ENCODE data around the gene COLEC12. TPM values are rescaled to one million over a fixed set of nuclear protein-coding genes. Genes with fewer than 3 reads are reported as not detected.
A peak's percentile ranks its signal among the peaks of the same experiment; 100 is the strongest.
"Not testable (repeated sequence)": the region's sequence is repeated elsewhere in the genome, so short reads cannot be mapped to it uniquely, and the experiment has no call there.

COLEC12 gene
- polyA plus RNA-seq, 3 donors = 26.3 to 28.9 (median 28.3) TPM

DNA sequence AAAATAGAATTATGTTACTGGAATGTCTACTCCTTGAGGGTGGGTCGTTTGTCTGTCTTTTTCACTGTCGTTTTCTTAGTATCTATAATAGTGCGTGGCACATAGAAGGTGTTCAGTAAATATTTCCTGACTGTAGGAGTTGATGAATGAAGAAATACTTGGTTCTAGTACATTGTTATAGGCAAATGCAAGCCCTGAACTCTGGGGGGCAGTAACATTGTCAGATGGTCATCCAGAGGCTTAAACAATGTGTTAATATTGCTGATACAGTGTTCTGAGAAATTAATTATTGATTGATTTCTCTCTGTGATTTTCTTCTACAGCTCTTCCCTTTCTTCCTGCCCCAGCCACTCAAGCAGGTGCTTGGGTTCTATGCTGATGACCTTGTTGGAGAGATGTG, 208.2 kb downstream of the COLEC12 start:
- DNase-seq (ENCODE audit: extremely low read depth in 1 of 11, low read depth in 9 of 11, low spot score in 4 of 11) = no peak

DNA sequence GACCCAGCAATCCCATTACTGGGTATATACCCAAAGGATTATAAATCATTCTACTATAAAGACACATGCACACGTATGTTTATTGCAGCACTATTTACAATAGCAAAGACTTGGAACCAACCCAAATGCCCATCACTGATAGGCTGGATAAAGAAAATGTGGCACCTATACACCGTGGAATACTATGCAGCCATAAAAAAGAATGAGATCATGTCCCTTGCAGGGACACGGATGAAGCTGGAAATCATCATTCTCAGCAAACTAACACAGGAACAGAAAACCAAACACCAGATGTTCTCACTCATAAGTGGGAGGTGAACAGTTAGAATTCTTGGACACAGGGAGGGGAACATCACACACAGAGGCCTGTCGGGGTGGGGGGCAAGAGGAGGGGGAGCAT, 210.5 kb downstream of the COLEC12 start:
- not testable (repeated sequence) for DNase-seq (ENCODE audit: extremely low read depth in 1 of 11, low read depth in 9 of 11, low spot score in 4 of 11)

- DNase-seq (ENCODE audit: extremely low read depth in 1 of 11, low read depth in 9 of 11, low spot score in 4 of 11) = no peak
Observed at GRCh38 chr18:289026-289425, 211.5 kb downstream of the COLEC12 start.

- peak in 2 of 11 donors; percentile 25 to 38 for DNase-seq (ENCODE audit: extremely low read depth in 1 of 11, low read depth in 9 of 11, low spot score in 4 of 11)
Observed at GRCh38 chr18:286515-287310, 213.8 kb downstream of the COLEC12 start.

- no peak for DNase-seq (ENCODE audit: extremely low read depth in 1 of 11, low read depth in 9 of 11, low spot score in 4 of 11)
Observed at GRCh38 chr18:285817-286216, 214.7 kb downstream of the COLEC12 start.

GRCh38 chr18:275486-275885, 225.0 kb downstream of the COLEC12 start:
- no peak for DNase-seq (ENCODE audit: extremely low read depth in 1 of 11, low read depth in 9 of 11, low spot score in 4 of 11)

GRCh38 chr18:274313-274712, 226.2 kb downstream of the COLEC12 start:
- DNase-seq (ENCODE audit: extremely low read depth in 1 of 11, low read depth in 9 of 11, low spot score in 4 of 11) = no peak

DNA sequence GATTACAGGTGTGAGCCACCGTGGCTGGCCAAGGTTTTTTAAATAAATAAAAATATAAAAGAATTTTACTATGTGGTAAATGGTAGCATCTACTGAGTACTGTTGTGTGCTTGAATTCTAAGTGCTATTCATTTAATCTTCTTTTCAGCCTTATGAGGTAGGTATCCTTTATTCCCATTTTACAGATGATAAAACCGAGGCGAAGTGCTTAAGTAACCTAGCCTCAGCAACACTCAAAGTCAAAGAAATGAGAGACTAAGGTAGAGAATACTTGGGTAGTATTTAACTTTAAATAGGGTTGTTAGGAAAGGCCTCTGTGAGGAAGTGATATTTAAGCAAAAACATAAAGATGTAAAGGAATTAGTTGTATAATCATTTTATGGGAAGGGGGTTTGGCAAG, 227.0 kb downstream of the COLEC12 start:
- no peak for DNase-seq (ENCODE audit: extremely low read depth in 1 of 11, low read depth in 9 of 11, low spot score in 4 of 11)

DNA sequence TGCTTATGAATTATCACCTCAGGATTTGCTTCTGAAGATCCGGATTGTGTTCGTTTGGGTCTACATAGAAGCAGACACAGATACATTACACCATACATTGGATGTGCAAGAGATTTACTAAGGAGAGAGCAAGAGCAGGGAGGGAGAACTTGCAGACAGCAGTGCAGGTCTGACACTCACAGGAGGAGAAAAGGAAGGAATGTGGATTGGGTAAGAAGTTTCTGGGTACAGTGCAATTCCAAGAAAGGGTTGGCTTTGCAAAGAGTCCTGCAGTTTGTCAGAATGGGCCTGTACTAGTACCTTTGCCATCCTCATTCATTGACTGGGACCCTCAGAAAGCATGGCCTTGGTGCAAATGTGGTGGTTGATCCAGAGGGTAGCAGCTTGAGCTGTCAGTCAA, 227.9 kb downstream of the COLEC12 start:
- DNase-seq (ENCODE audit: extremely low read depth in 1 of 11, low read depth in 9 of 11, low spot score in 4 of 11) = no peak

GRCh38 chr18:269480-270095, 230.9 kb downstream of the COLEC12 start:
- no peak for DNase-seq (ENCODE audit: extremely low read depth in 1 of 11, low read depth in 9 of 11, low spot score in 4 of 11)

- peak; percentile 79 to 91 (median 88) for DNase-seq (ENCODE audit: extremely low read depth in 1 of 11, low read depth in 9 of 11, low spot score in 4 of 11)
Observed at GRCh38 chr18:267688-268552, 232.6 kb downstream of the COLEC12 start, which contains the start of gene THOC1. THOC1 (minus strand) TSS chr18:268047; CDS start chr18:268019, 28 bp downstream.

DNA sequence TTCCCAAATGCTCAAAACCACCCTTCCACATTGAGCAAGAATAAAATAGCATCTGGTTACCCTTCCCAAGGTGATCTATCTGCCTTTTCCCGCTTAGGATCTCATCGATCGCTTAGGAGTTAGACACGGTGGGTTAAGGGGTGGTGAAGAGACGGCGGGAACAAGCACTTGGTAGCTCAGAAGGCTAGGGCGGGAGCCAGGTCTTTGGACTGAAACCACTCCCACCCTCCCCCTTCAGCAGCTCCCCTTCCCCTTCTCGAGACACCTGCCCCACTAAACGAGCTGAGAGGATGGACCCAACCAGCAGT, 233.2 kb downstream of the COLEC12 start:
- DNase-seq (ENCODE audit: extremely low read depth in 1 of 11, low read depth in 9 of 11, low spot score in 4 of 11) = peak in 5 of 11 donors; percentile 15 to 29 (median 25)

Other genes with a start within 250 kb of the COLEC12 start
- 100 to 1,000 TPM in 1 of 3 donors, 10 to 100 TPM in 2; 65.4 to 128 (median 80.4) TPM for gene THOC1, start 232.7 kb downstream of the COLEC12 start, polyA plus RNA-seq (ENCODE audit: insufficient read length in 3 of 3)
- not detected for gene CETN1, start 79.7 kb upstream of the COLEC12 start, polyA plus RNA-seq (ENCODE audit: insufficient read length in 3 of 3)
- gene CLUL1, start 96.3 kb upstream of the COLEC12 start, polyA plus RNA-seq (ENCODE audit: insufficient read length in 3 of 3) = 10 to 100 TPM; 11.9 to 18.0 (median 17.1) TPM
- gene TYMS, start 157.0 kb upstream of the COLEC12 start, polyA plus RNA-seq (ENCODE audit: insufficient read length in 3 of 3) = 100 to 1,000 TPM; 114 to 155 (median 150) TPM
- 100 to 1,000 TPM in 2 of 3 donors, 10 to 100 TPM in 1; 69.5 to 133 (median 114) TPM for gene ENOSF1, start 211.9 kb upstream of the COLEC12 start, polyA plus RNA-seq (ENCODE audit: insufficient read length in 3 of 3)